GM23248 (cell line): Measurements from ENCODE around the gene GPC1. TPM values are rescaled to one million over a fixed set of nuclear protein-coding genes. Genes with fewer than 3 reads are reported as not detected.

ENCODE experiments used
- DNase-seq: peaks from one replicate; pipeline ENCODE4 v3.0.0-alpha.2; 2015
- H2AFZ ChIP-seq: fragments of 200-600 bp; sonication (generic); 2 replicates; pipeline ENCODE4 v1.6.1; 2016; ENCODE audit warnings: antibody characterized with exemption
- H3F3A ChIP-seq: fragments of 200-600 bp; sonication (generic); 2 replicates; pipeline ENCODE4 v1.6.1; 2016; ENCODE audit warnings: mild to moderate bottlenecking, antibody characterized with exemption, mixed run types; ENCODE audit not compliant: insufficient read depth
- H3K27ac ChIP-seq: fragments of 200-600 bp; sonication (generic); 2 replicates; pipeline ENCODE4 v1.5.1; 2016; ENCODE audit warnings: mild to moderate bottlenecking
- H3K27me3 ChIP-seq: fragments of 200-600 bp; sonication (generic); replicated peaks from 2 replicates; pipeline ENCODE4 v1.6.1; 2016; ENCODE audit warnings: mild to moderate bottlenecking; ENCODE audit not compliant: insufficient read depth
- H3K36me3 ChIP-seq: fragments of 200-600 bp; sonication (generic); 2 replicates; pipeline ENCODE4 v1.6.1; 2016; ENCODE audit warnings: low read depth, mild to moderate bottlenecking
- H3K4me1 ChIP-seq: fragments of 200-600 bp; sonication (generic); 2 replicates; pipeline ENCODE4 v1.6.1; 2016; ENCODE audit warnings: mild to moderate bottlenecking; ENCODE audit not compliant: insufficient read depth
- H3K4me2 ChIP-seq: fragments of 200-600 bp; sonication (generic); one replicate; pipeline ENCODE4 v1.6.1; 2016; ENCODE audit warnings: mild to moderate bottlenecking; ENCODE audit not compliant: unreplicated experiment
- H3K4me3 ChIP-seq: fragments of 200-600 bp; sonication (generic); 2 replicates; pipeline ENCODE4 v1.5.1; 2016; ENCODE audit warnings: mild to moderate bottlenecking
- H3K79me2 ChIP-seq: fragments of 200-600 bp; sonication (generic); 2 replicates; pipeline ENCODE4 v1.6.1; 2016; ENCODE audit warnings: mild to moderate bottlenecking; ENCODE audit not compliant: insufficient read depth
- H3K9ac ChIP-seq: fragments of 200-600 bp; sonication (generic); 2 replicates; pipeline ENCODE4 v1.6.1; 2016; ENCODE audit warnings: mild to moderate bottlenecking
- H3K9me2 ChIP-seq: fragments of 200-600 bp; sonication (generic); 2 replicates; pipeline ENCODE4 v1.6.1; 2016; ENCODE audit warnings: mixed run types, mild to moderate bottlenecking, moderate library complexity; ENCODE audit not compliant: insufficient read depth
- H3K9me3 ChIP-seq: fragments of 200-600 bp; sonication (generic); one replicate; pipeline ENCODE4 v1.6.1; 2017; ENCODE audit warnings: low read depth
- H4K20me1 ChIP-seq: fragments of 200-600 bp; sonication (generic); 2 replicates; pipeline ENCODE4 v1.6.0; 2016; ENCODE audit not compliant: insufficient read depth
- EZH2 ChIP-seq: fragments of 200-600 bp; sonication (generic); IDR thresholded peaks from 2 replicates; pipeline ENCODE4 v1.6.1; 2018; ENCODE audit warnings: antibody characterized with exemption, mild to moderate bottlenecking; ENCODE audit not compliant: insufficient read depth, poor library complexity, severe bottlenecking
- EZH2phosphoT487 ChIP-seq: fragments of 200-600 bp; sonication (generic); IDR thresholded peaks from 2 replicates; pipeline ENCODE4 v1.6.1; 2018; ENCODE audit warnings: antibody characterized with exemption, moderate library complexity, mild to moderate bottlenecking, low read depth; ENCODE audit not compliant: insufficient read depth
- WGBS, 2 experiments: methylation state at CpG; one replicate each; pipeline ENCODE4 v1.1.6; 2015 to 2017; ENCODE audit warnings: low lambda C conversion rate in 2 of 2, low coverage in 1 of 2; ENCODE audit errors: missing lambda C conversion rate in 2 of 2; 5-methylcytosine and 5-hydroxymethylcytosine counted together
- in situ Hi-C: fragments of 300-500 bp; cut with MboI; formaldehyde crosslinking; loops from 2 replicates; pipeline ENCODE4 v1.15.0; 2020
- polyA plus RNA-seq: library from polyadenylated mRNA; unstranded; fragments of >200 nt; fragmentation: Nextera tagmentation; extraction: Ambion mirVana; gene quantifications from 2 replicates; pipeline ENCODE4 v1.2.1, GENCODE V29; 2016
- total RNA-seq: library from RNA; depleted of rRNA; stranded (reverse); fragments of >200 nt; shearing (Covaris generic); gene quantifications from 2 replicates; pipeline ENCODE4 v1.2.3, GENCODE V29; 2014

Gene GPC1
- total and polyA plus RNA-seq, 2 experiments from 2014 or later: 66.4 to 88.2 TPM

GRCh38 chr2:240387669-240388358, 47.6 kb upstream of the GPC1 start:
- peak overlapping the region; percentile 35 for H3K27ac ChIP-seq
- 39 to 43% methylated on average over 16 of the region's 16 CpGs for WGBS, 2 experiments
- H4K20me1 ChIP-seq: no peaks in the 10 kb centered on the region
- H3K79me2 ChIP-seq: no peaks in the 10 kb centered on the region
- peak; percentile 93 for DNase-seq
- peak overlapping the region; percentile 20; the same call in 1 of the 2 replicates for H3K4me3 ChIP-seq
- H3F3A ChIP-seq: no peaks in the 10 kb centered on the region
- in situ Hi-C loops: no loop called here
- no peaks in the 10 kb centered on the region for H3K9me2 ChIP-seq
- peak overlapping the region; percentile 36 for H2AFZ ChIP-seq
- TF ChIP-seq EZH2 (no peak), EZH2phosphoT487 (no peak)
- H3K4me1 ChIP-seq: peaks cover 12% of the 10 kb centered on the region
- peak overlapping the region; percentile 46 for H3K4me2 ChIP-seq
- no peaks in the 10 kb centered on the region for H3K9me3 ChIP-seq
- peak overlapping the region; percentile 51 for H3K9ac ChIP-seq
- no peaks in the 10 kb centered on the region for H3K36me3 ChIP-seq
- H3K27me3 ChIP-seq: no peaks in the 10 kb centered on the region

- H3K27ac ChIP-seq: no peak overlapping the region
- H3K4me3 ChIP-seq: no peak overlapping the region
- no peak for TF ChIP-seq EZH2phosphoT487
- TF ChIP-seq EZH2: no peak
- in situ Hi-C loops: no loop called here
- no peaks in the 10 kb centered on the region for H3K27me3 ChIP-seq
- H3K9ac ChIP-seq: peak overlapping the region; percentile 51; the same call in 1 of the 2 replicates
- H4K20me1 ChIP-seq: no peaks in the 10 kb centered on the region
- 92 to 98% methylated on average over 18 of the region's 21 CpGs for WGBS, 2 experiments
- no peak overlapping the region for H2AFZ ChIP-seq
- no peaks in the 10 kb centered on the region for H3K36me3 ChIP-seq
- H3K4me2 ChIP-seq: no peak overlapping the region
- H3K9me3 ChIP-seq: no peaks in the 10 kb centered on the region
- H3F3A ChIP-seq: no peaks in the 10 kb centered on the region
- H3K4me1 ChIP-seq: peaks cover 12% of the 10 kb centered on the region
- DNase-seq: no peak
- no peaks in the 10 kb centered on the region for H3K79me2 ChIP-seq
- no peaks in the 10 kb centered on the region for H3K9me2 ChIP-seq
These were observed 46.8 kb upstream of the GPC1 start for GRCh38 chr2:240388471-240389301.

- H4K20me1 ChIP-seq: no peaks in the 10 kb centered on the region
- no peak for TF ChIP-seq EZH2
- TF ChIP-seq EZH2phosphoT487: no peak
- H3K9me2 ChIP-seq: no peaks in the 10 kb centered on the region
- no peaks in the 10 kb centered on the region for H3K36me3 ChIP-seq
- no peak overlapping the region for H3K27ac ChIP-seq
- in situ Hi-C loops: no loop called here
- peaks cover 12% of the 10 kb centered on the region for H3K4me1 ChIP-seq
- H3K9me3 ChIP-seq: no peaks in the 10 kb centered on the region
- H3F3A ChIP-seq: no peaks in the 10 kb centered on the region
- 91 to 93% methylated on average over 6 of the region's 6 CpGs for WGBS, 2 experiments
- H3K4me3 ChIP-seq: no peak overlapping the region
- no peak overlapping the region for H3K9ac ChIP-seq
- no peaks in the 10 kb centered on the region for H3K27me3 ChIP-seq
- DNase-seq: no peak
- H2AFZ ChIP-seq: no peak overlapping the region
- H3K79me2 ChIP-seq: no peaks in the 10 kb centered on the region
- H3K4me2 ChIP-seq: no peak overlapping the region
These were observed 46.1 kb upstream of the GPC1 start for GRCh38 chr2:240389302-240389805.

- WGBS, 2 experiments: 90 to 94% methylated on average over 20 to 28 of the region's 28 CpGs
- TF ChIP-seq EZH2: no peak
- TF ChIP-seq EZH2phosphoT487: no peak
- H3F3A ChIP-seq: no peaks in the 10 kb centered on the region
- no peak for DNase-seq
- no peak overlapping the region for H2AFZ ChIP-seq
- H3K4me3 ChIP-seq: no peak overlapping the region
- peaks cover 12% of the 10 kb centered on the region for H3K4me1 ChIP-seq
- no peaks in the 10 kb centered on the region for H3K9me2 ChIP-seq
- no peak overlapping the region for H3K9ac ChIP-seq
- H4K20me1 ChIP-seq: no peaks in the 10 kb centered on the region
- H3K27me3 ChIP-seq: no peaks in the 10 kb centered on the region
- H3K9me3 ChIP-seq: no peaks in the 10 kb centered on the region
- H3K36me3 ChIP-seq: no peaks in the 10 kb centered on the region
- no peak overlapping the region for H3K27ac ChIP-seq
- in situ Hi-C loops: no loop called here
- no peaks in the 10 kb centered on the region for H3K79me2 ChIP-seq
- H3K4me2 ChIP-seq: no peak overlapping the region
These were observed 45.1 kb upstream of the GPC1 start for GRCh38 chr2:240390091-240391073.
